SU-DHL-6 (cell line): ENCODE data around the gene CNPY4.

Experiments
- H2AFZ ChIP-seq: fragments of 200-600 bp; sonication (generic); 2 replicates; pipeline ENCODE4 v1.6.1; 2014; ENCODE audit warnings: low read depth, mild to moderate bottlenecking, moderate library complexity, mixed read lengths, antibody characterized with exemption, low read length; ENCODE audit not compliant: severe bottlenecking
- H3F3A ChIP-seq: fragments of 200-600 bp; shearing (Covaris generic); 2 replicates; pipeline ENCODE4 v1.6.0; 2016; ENCODE audit warnings: antibody characterized with exemption, mild to moderate bottlenecking; ENCODE audit not compliant: insufficient read depth
- H3K27ac ChIP-seq: fragments of 200-600 bp; sonication (generic); 2 replicates; pipeline ENCODE4 v1.5.1; 2016; ENCODE audit warnings: low read depth, mild to moderate bottlenecking, low read length, moderate library complexity, mixed read lengths
- H3K27me3 ChIP-seq: fragments of 200-600 bp; sonication (generic), shearing (Covaris generic); 2 replicates; pipeline ENCODE4 v1.6.0; 2014; ENCODE audit warnings: mild to moderate bottlenecking, low read length
- H3K36me3 ChIP-seq: fragments of 200-600 bp; sonication (generic); 2 replicates; pipeline ENCODE4 v1.6.1; 2014; ENCODE audit warnings: mild to moderate bottlenecking, low read length, mixed read lengths
- H3K4me2 ChIP-seq: fragments of 300-600, 200-600 bp; shearing (Covaris generic), sonication (generic); 2 replicates; pipeline ENCODE4 v1.6.0; 2014; ENCODE audit warnings: low read length, low read depth, mild to moderate bottlenecking; ENCODE audit not compliant: poor library complexity, severe bottlenecking
- H3K4me3 ChIP-seq: fragments of 200-600 bp; sonication (generic); 2 replicates; pipeline ENCODE4 v1.5.1; 2014; ENCODE audit warnings: antibody characterized with exemption, low read length, mild to moderate bottlenecking, mixed read lengths; ENCODE audit not compliant: insufficient read depth, poor library complexity, severe bottlenecking
- H3K79me2 ChIP-seq: fragments of 200-600 bp; sonication (generic); 2 replicates; pipeline ENCODE4 v1.6.1; 2014; ENCODE audit warnings: mild to moderate bottlenecking, low read length, moderate library complexity; ENCODE audit not compliant: insufficient read depth
- H3K9ac ChIP-seq: fragments of 200-600 bp; sonication (generic); 2 replicates; pipeline ENCODE4 v1.7.0; 2014; ENCODE audit warnings: mild to moderate bottlenecking, low read length
- H3K9me2 ChIP-seq: fragments of 200-600 bp; sonication (generic); replicated peaks from 2 replicates; pipeline ENCODE4 v1.6.1; 2014; ENCODE audit warnings: low read length; ENCODE audit not compliant: insufficient read depth
- H3K9me3 ChIP-seq: fragments of 200-600 bp; sonication (generic); 2 replicates; pipeline ENCODE4 v1.6.1; 2014; ENCODE audit warnings: low read length, mixed read lengths; ENCODE audit not compliant: insufficient read depth
- H4K20me1 ChIP-seq: fragments of 200-600 bp; sonication (generic); 2 replicates; pipeline ENCODE4 v1.6.1; 2014; ENCODE audit warnings: low read depth, mild to moderate bottlenecking, antibody characterized with exemption, low read length, moderate library complexity, mixed read lengths
- CTCF ChIP-seq: fragments of 200-600 bp; sonication (generic); IDR thresholded peaks from one replicate; pipeline ENCODE4 v1.5.1; 2017; ENCODE audit warnings: antibody characterized with exemption, mild to moderate bottlenecking, low read length, moderate library complexity; ENCODE audit not compliant: insufficient read depth, poor library complexity, severe bottlenecking
- EZH2phosphoT487 ChIP-seq: fragments of 200-600 bp; sonication (generic), shearing (Covaris generic); conservative IDR thresholded peaks from 2 replicates; pipeline ENCODE4 v1.6.1; 2018; ENCODE audit warnings: mild to moderate bottlenecking, antibody characterized with exemption, low read length, moderate library complexity, mixed read lengths

Gene CNPY4

GRCh38 chr7:100122568-100122967 is 3.1 kb downstream of the CNPY4 start:
- H3K9ac ChIP-seq, result no peak overlapping the region
- H2AFZ ChIP-seq, result no peak overlapping the region
- H3F3A ChIP-seq, result peaks cover 27% of the 10 kb centered on the region
- no peak overlapping the region for H3K27ac ChIP-seq
- H3K9me2 ChIP-seq, result no peaks in the 10 kb centered on the region
- H3K79me2 ChIP-seq, result peaks cover 24% of the 10 kb centered on the region
- H3K36me3 ChIP-seq, result no peaks in the 10 kb centered on the region
- H3K4me2 ChIP-seq, result no peak overlapping the region
- no peaks in the 10 kb centered on the region for H4K20me1 ChIP-seq
- no peaks in the 10 kb centered on the region for H3K9me3 ChIP-seq
- H3K4me3 ChIP-seq, result no peak overlapping the region
- TF ChIP-seq EZH2phosphoT487 (no peak), CTCF (no peak)
- H3K27me3 ChIP-seq, result no peaks in the 10 kb centered on the region

GRCh38 chr7:100124301-100125230 is 5.1 kb downstream of the CNPY4 start:
- Histone ChIP-seq H3K9ac (peak overlapping the region; percentile 4; the same call in 1 of the 2 replicates), H3K9me3 (no peaks in the 10 kb centered on the region), H2AFZ (no peak overlapping the region), H3K4me2 (peak overlapping the region; percentile 94), H3K9me2 (no peaks in the 10 kb centered on the region), H3F3A (peaks cover 40% of the 10 kb centered on the region), H3K4me3 (no peak overlapping the region), H3K27ac (peak overlapping the region; percentile 28), H3K36me3 (no peaks in the 10 kb centered on the region), H3K79me2 (peaks cover 14% of the 10 kb centered on the region), H4K20me1 (no peaks in the 10 kb centered on the region), H3K27me3 (no peaks in the 10 kb centered on the region)
- TF ChIP-seq CTCF (no peak), EZH2phosphoT487 (no peak)

DNA sequence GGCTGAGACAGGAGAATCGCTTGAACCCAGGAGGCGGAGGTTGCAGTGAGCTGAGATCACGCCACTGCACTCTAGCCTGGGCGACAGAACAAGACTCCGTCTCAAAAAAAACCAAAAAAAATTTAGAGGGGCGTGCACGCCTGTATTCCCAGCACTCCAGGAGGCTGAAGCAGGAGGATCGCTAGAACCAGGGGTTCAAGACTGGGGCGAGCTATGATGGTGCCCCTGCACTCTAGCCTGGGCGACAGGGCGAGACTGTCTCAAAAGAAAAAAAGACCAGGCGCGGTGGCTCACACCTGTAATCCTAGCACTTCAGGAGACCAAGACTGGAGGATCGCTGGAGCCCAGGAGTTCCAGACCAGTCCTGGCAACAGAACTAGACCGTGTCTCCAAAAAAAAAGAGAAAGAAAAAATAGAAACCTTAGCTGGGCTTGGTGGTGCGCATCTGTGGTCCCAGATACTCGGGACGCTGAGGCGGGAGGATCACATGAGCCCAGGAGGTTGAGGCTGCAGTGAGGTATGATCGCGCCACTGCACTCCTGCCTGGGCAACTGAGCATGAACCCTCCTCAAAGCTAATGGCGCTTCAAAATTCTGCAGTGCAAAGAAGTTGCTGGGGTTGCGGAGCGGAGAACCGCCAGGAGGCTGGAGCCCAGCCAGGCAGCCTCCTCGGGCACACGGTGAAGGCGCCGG is 7.0 kb downstream of the CNPY4 start:
- Histone ChIP-seq H3K4me3 (peak overlapping the region; percentile 71), H3K36me3 (no peaks in the 10 kb centered on the region), H2AFZ (peak overlapping the region; percentile 62), H3K9me2 (no peaks in the 10 kb centered on the region), H3K9ac (peak overlapping the region; percentile 84), H3K27me3 (no peaks in the 10 kb centered on the region), H3K79me2 (peaks cover 14% of the 10 kb centered on the region), H3F3A (peaks cover 31% of the 10 kb centered on the region), H3K27ac (peak overlapping the region; percentile 92), H3K9me3 (no peaks in the 10 kb centered on the region), H3K4me2 (peak overlapping the region; percentile 94), H4K20me1 (no peaks in the 10 kb centered on the region)
- no peak for TF ChIP-seq EZH2phosphoT487
- TF ChIP-seq CTCF, result no peak
